K562 (cell line): Measurements from ENCODE around the gene FLRT1. TPM values are rescaled to one million over a fixed set of nuclear protein-coding genes. Genes with fewer than 3 reads are reported as not detected.

Source experiments
- ATAC-seq: fragments of 200-7000 bp; cut with Tn5 transposase; 3 replicates; pipeline ENCODE4 v1.9.1; 2020; ENCODE audit warnings: moderate library complexity
- BruUV-seq: library from RNA; stranded (reverse); fragments of 400-500 nt; replicated peaks from 2 replicates; lab custom pipeline; 2021; lab: Mats Ljungman, UMichigan
- CTCF ChIA-PET: fragments of 300-600 bp; formaldehyde crosslinking; extraction: SDS; loops from one replicate; lab custom pipeline; 2021; ENCODE audit warnings: low intra/inter-chr PET ratio; lab: Yijun Ruan, JAX
- POLR2A ChIA-PET: fragments of 300-600, 350-650 bp; sonication (Branson Sonifier 250); formaldehyde crosslinking; extraction: SDS; loops from one replicate; lab custom pipeline; 2021; ENCODE audit warnings: antibody characterized with exemption, inconsistent platforms; lab: Yijun Ruan, JAX
- DNase-seq, 4 experiments: peaks; one replicate each; pipeline versions ENCODE4 v3.0.0 to v3.0.0-alpha.2; 2011 to 2018; ENCODE audit warnings: low spot score in 3 of 4, mixed read lengths in 3 of 4; ENCODE audit errors: extremely low read depth in 1 of 4
- FAIRE-seq: peaks from 2 replicates; lab custom pipeline; 2011; peaks lifted over from hg19 to GRCh38; lab: Jason Lieb, UNC
- H2AFZ ChIP-seq: 2 replicates; pipeline ENCODE4 v1.6.0; 2011; ENCODE audit warnings: low read depth, low read length, control low read depth, inconsistent platforms
- H3K27ac ChIP-seq: fragments of 200-600 bp; 3 replicates; pipeline ENCODE4 v1.8.0; 2011; ENCODE audit warnings: low read depth, mild to moderate bottlenecking, control low read depth, inconsistent platforms, low read length, moderate library complexity, mixed read lengths; ENCODE audit errors: extremely low read depth
- H3K27me3 ChIP-seq, 2 experiments: fragments of 300-600 bp in 1 of 2; 2 replicates in 1 of 2; 3 replicates in 1 of 2; pipeline versions ENCODE4 v1.6.0 to v1.8.0; 2011; ENCODE audit warnings: inconsistent platforms in 2 of 2, low read length in 2 of 2, mild to moderate bottlenecking in 1 of 2, mixed read lengths in 1 of 2, moderate library complexity in 1 of 2; ENCODE audit not compliant: control insufficient read depth in 2 of 2, insufficient read depth in 2 of 2
- H3K36me3 ChIP-seq: fragments of 300-600 bp; 3 replicates; pipeline ENCODE4 v1.8.0; 2011; ENCODE audit warnings: mild to moderate bottlenecking, low read length, inconsistent platforms; ENCODE audit not compliant: control insufficient read depth, insufficient read depth
- H3K4me1 ChIP-seq, 2 experiments: fragments of 200-600 bp in 1 of 2; replicated peaks in 1 of 2; 2 replicates in 1 of 2; 3 replicates in 1 of 2; pipeline versions ENCODE4 v1.5.1 to v1.8.0; 2011; ENCODE audit warnings: inconsistent platforms in 2 of 2, low read length in 2 of 2, mild to moderate bottlenecking in 1 of 2, mixed read lengths in 1 of 2, moderate library complexity in 1 of 2; ENCODE audit not compliant: control insufficient read depth in 2 of 2, insufficient read depth in 2 of 2
- H3K4me2 ChIP-seq: 2 replicates; pipeline ENCODE4 v1.6.1; 2011; ENCODE audit warnings: low read length, control low read depth, inconsistent platforms, mixed read lengths; ENCODE audit not compliant: insufficient read depth
- H3K4me3 ChIP-seq: fragments of 200-600 bp; sonication (generic), shearing (Covaris generic); 2 replicates; pipeline ENCODE4 v1.5.1; 2016; ENCODE audit warnings: control low read depth, inconsistent platforms
- H3K79me2 ChIP-seq: fragments of 200-600 bp; 3 replicates; pipeline ENCODE4 v1.8.0; 2011; ENCODE audit warnings: low read length, inconsistent platforms; ENCODE audit not compliant: control insufficient read depth, insufficient read depth
- H3K9ac ChIP-seq, 2 experiments: 2 replicates each; pipeline versions ENCODE4 v1.6.0 to v1.6.1; 2011; ENCODE audit warnings: low read depth in 2 of 2, low read length in 2 of 2, control low read depth in 1 of 2, inconsistent platforms in 1 of 2, mild to moderate bottlenecking in 1 of 2, mixed read lengths in 1 of 2; ENCODE audit not compliant: insufficient read depth in 1 of 2
- H3K9me1 ChIP-seq: one replicate; pipeline ENCODE4 v1.6.0; 2011; ENCODE audit warnings: inconsistent platforms, mild to moderate bottlenecking, low read length, moderate library complexity; ENCODE audit not compliant: control insufficient read depth, insufficient read depth
- H3K9me3 ChIP-seq: replicated peaks from 2 replicates; pipeline ENCODE4 v1.5.1; 2011; ENCODE audit warnings: low read depth, low read length, inconsistent platforms; ENCODE audit not compliant: control insufficient read depth, insufficient read depth
- H4K20me1 ChIP-seq: replicated peaks from 2 replicates; pipeline ENCODE4 v1.6.1; 2011; ENCODE audit warnings: low read length, inconsistent platforms, mixed read lengths; ENCODE audit not compliant: control insufficient read depth, insufficient read depth
- CREM ChIP-seq: IDR thresholded peaks from 2 replicates; pipeline ENCODE4 v1.6.1; 2014; ENCODE audit warnings: antibody characterized with exemption, low read depth
- NCOA6 ChIP-seq: fragments of 450-650 bp; IDR thresholded peaks from 2 replicates; pipeline ENCODE4 v1.6.1; 2017; ENCODE audit warnings: mild to moderate bottlenecking
- NR2F6 ChIP-seq: fragments of 450-650 bp; formaldehyde crosslinking; IDR thresholded peaks from 2 replicates; pipeline ENCODE4 v1.4.0; 2020; ENCODE audit warnings: mild to moderate bottlenecking
- PHB ChIP-seq: fragments of 250-450 bp; sonication (Bioruptor Pico); IDR thresholded peaks from 2 replicates; pipeline ENCODE4 v1.5.0; 2021
- SMARCC2 ChIP-seq: fragments of 450-650 bp; IDR thresholded peaks from 2 replicates; pipeline ENCODE4 v1.6.1; 2017; ENCODE audit warnings: antibody characterized with exemption, moderate library complexity, mild to moderate bottlenecking, low read depth
- SRSF9 ChIP-seq: fragments of 200-400 bp; formaldehyde crosslinking; IDR thresholded peaks from 2 replicates; pipeline ENCODE4 v1.6.1; 2017; ENCODE audit warnings: low read depth, low read length, borderline replicate concordance
- TAF1 ChIP-seq: IDR thresholded peaks from 2 replicates; pipeline ENCODE4 v1.6.1; 2011; ENCODE audit warnings: mild to moderate bottlenecking, low read length, moderate library complexity; ENCODE audit not compliant: insufficient read depth, control insufficient read depth, severe bottlenecking; ENCODE audit errors: extremely low read depth
- TAF9B ChIP-seq: fragments of 450-650 bp; IDR thresholded peaks from 2 replicates; pipeline ENCODE4 v1.6.1; 2018; ENCODE audit warnings: mild to moderate bottlenecking; ENCODE audit not compliant: partially characterized antibody
- XRCC4 ChIP-seq: IDR thresholded peaks from one replicate; pipeline ENCODE4 v1.6.1; 2011; ENCODE audit not compliant: insufficient read depth, insufficient read length; ENCODE audit errors: extremely low read depth
- ZNF696 ChIP-seq: fragments of 250-450 bp; sonication (Bioruptor Pico); conservative IDR thresholded peaks from 2 replicates; pipeline ENCODE4 v1.4.0; 2020; ENCODE audit warnings: mild to moderate bottlenecking, moderate library complexity
- ZNF77 ChIP-seq: fragments of 250-450 bp; sonication (Bioruptor Pico); IDR thresholded peaks from 2 replicates; pipeline ENCODE4 v1.5.0; 2020
- WGBS: fragments of 100-300 bp; shearing (Covaris generic); methylation state at CpG from one replicate; pipeline ENCODE4 v1.1.6; 2016; ENCODE audit warnings: low coverage, mixed read lengths; ENCODE audit not compliant: insufficient coverage; ENCODE audit errors: missing lambda C conversion rate; 5-methylcytosine and 5-hydroxymethylcytosine counted together
- in situ Hi-C: fragments of 300-500 bp; cut with MboI; formaldehyde crosslinking; loops from 4 replicates; pipeline ENCODE4 v1.15.0; 2018; ENCODE audit warnings: inconsistent platforms, mixed read lengths
- intact Hi-C: fragments of 100-400 bp; cut with micrococcal nuclease; formaldehyde crosslinking; loops from 2 replicates; pipeline ENCODE4 v1.14.2; 2022
- polyA plus RNA-seq, 8 experiments: library from polyadenylated mRNA; depleted of rRNA in 4 of 8; stranded (reverse) in 5 of 8; unstranded in 3 of 8; fragments of >200 nt; fragmentation: Nextera tagmentation in 2 of 8; fragmentation: Illumina TruSeq in 1 of 8; extraction: Ambion mirVana in 2 of 8; extraction: Trizol in 1 of 8; gene quantifications; 2 replicates each; pipeline versions ENCODE4 v1.2.1 to v1.2.3, GENCODE V29; 2011 to 2014; ENCODE audit warnings: inconsistent platforms in 1 of 8, missing spikeins in 1 of 8
- total RNA-seq, 7 experiments: library from RNA; depleted of rRNA in 6 of 7; stranded (reverse); fragments of >200 nt in 6 of 7; fragmentation: Illumina TruSeq in 2 of 7; extraction: Trizol in 2 of 7; gene quantifications; 2 replicates each; pipeline versions ENCODE4 v1.2.1 to v1.2.3, GENCODE V29; 2011 to 2021; ENCODE audit warnings: low replicate concordance in 1 of 7
- TF ChIP-seq, protein P1 (sequence below): sonication (generic); formaldehyde crosslinking; IDR thresholded peaks from 2 replicates; pipeline ENCODE4 v1.8.1; 2023; ENCODE audit warnings: mild to moderate bottlenecking, missing genetic modification reagents
- TF ChIP-seq, protein P2 (sequence below): fragments of 250-450 bp; sonication (Bioruptor Pico); IDR thresholded peaks from 2 replicates; pipeline ENCODE4 v1.4.0; 2020; ENCODE audit warnings: borderline replicate concordance
- TF ChIP-seq, protein P3 (sequence below): fragments of 450-650 bp; conservative IDR thresholded peaks from 2 replicates; pipeline ENCODE4 v1.6.1; 2016; ENCODE audit warnings: missing genetic modification characterization, low read depth, mild to moderate bottlenecking, missing compliant biosample characterization, moderate library complexity
- TF ChIP-seq, protein P4 (sequence below): sonication (generic); formaldehyde crosslinking; IDR thresholded peaks from 2 replicates; pipeline ENCODE4 v1.5.0; 2020; ENCODE audit warnings: missing genetic modification reagents

FLRT1 gene
- total and polyA plus RNA-seq, 9 of the 15 experiments (the other 6 are each of a cell fraction or from before 2014, with no cell fraction given), result not detected

DNA sequence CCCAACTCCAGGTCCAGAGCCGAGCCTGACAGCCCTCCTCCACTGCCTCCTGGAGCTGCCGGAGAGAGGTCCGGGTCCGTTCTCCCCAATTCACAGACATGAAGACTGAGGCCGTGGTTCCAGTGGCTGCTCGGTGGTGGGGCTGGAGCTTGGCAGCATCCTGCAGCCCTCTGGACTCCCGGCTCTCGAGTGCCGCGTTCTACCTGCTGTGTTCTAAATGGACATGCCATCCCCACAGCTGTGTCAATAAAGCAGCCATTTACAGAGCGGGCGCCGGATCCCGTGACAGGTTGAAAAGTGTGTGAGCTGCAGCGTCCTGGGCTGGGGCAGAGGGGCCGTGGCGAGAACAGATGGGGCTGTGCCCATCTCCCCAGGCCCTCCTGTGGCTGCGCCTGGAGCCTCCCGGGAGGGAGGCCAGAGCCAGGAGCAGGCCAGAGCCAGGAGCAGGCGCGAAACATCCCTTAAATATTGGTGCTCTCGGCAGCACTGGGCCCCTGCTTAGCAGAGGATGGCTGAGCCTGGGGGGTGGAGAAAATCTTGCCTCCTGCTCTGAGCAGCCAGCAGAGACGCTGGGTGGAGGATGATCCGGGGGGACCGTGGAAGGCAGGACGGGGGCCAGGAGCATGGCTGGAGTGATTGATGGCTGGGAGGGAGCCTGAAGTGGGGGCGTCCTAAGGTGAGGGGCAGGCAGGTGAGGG, 46.2 kb downstream of the FLRT1 start (continued):
- TF ChIP-seq ZNF696 (CRISPR knock-in tag) (no peak), NCOA6 (no peak), TAF1 (no peak), ZNF77 (CRISPR knock-in tag) (no peak), PHB (CRISPR knock-in tag) (no peak), CREM (no peak)
- TF ChIP-seq, protein P1, sequence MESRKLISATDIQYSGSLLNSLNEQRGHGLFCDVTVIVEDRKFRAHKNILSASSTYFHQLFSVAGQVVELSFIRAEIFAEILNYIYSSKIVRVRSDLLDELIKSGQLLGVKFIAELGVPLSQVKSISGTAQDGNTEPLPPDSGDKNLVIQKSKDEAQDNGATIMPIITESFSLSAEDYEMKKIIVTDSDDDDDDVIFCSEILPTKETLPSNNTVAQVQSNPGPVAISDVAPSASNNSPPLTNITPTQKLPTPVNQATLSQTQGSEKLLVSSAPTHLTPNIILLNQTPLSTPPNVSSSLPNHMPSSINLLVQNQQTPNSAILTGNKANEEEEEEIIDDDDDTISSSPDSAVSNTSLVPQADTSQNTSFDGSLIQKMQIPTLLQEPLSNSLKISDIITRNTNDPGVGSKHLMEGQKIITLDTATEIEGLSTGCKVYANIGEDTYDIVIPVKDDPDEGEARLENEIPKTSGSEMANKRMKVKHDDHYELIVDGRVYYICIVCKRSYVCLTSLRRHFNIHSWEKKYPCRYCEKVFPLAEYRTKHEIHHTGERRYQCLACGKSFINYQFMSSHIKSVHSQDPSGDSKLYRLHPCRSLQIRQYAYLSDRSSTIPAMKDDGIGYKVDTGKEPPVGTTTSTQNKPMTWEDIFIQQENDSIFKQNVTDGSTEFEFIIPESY (CRISPR knock-in tag), result peak; percentile 81
- TF ChIP-seq, all 486 proteins: peak for 7

DNA sequence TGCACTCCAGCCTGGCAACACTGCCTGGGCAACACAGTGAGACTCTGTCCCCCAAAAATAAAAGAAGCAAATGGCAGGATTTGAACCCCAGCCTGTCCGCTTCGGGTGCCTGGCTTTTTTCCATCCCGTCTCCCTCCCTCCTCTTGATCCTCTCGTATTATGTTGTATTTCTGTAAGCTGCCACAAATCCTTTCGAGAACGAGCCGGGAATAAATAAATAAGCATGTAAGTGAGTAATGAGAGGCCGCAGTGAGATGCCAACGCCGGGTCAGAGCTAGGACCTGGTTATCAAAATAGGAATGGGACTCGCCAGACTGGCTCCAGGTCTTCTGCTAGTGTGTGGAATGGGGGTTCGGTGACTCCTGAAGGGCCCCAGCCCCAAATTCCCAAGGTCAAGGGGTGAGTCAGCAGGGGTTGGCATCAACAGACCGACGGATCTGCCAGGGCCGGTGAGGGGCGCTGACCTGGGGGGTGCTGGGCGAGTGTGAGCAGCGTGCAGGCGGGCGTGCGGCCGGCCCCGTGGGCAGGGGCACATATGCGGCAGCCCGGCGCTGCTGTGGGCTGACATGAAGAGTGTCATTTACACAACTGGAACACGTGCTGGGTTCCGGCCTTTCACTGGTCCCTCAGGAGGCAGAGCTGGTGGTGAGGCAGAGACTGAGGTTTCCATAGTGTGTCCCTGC, 47.8 kb downstream of the FLRT1 start:
- Histone ChIP-seq H3K9me3 (no peaks in the 10 kb centered on the region), H3K27me3 (no peaks in the 10 kb centered on the region), H3K4me1 (peaks cover 0 to 54% of the 10 kb centered on the region in 2 experiments; a peak in 2 of 5 replicates), H3K36me3 (no peaks in the 10 kb centered on the region), H3K9ac (peak overlapping the region in 1 of 2 experiments; percentile 41; a peak in 1 of 4 replicates), H4K20me1 (peaks cover 41% of the 10 kb centered on the region), H3K4me3 (no peak overlapping the region), H3K4me2 (no peak overlapping the region), H2AFZ (no peak overlapping the region), H3K9me1 (no peaks in the 10 kb centered on the region), H3K79me2 (no peaks in the 10 kb centered on the region), H3K27ac (no peak overlapping the region)
- BruUV-seq, result no TSS peak
- ChIA-PET CTCF (no interaction called here), POLR2A (interaction anchor here (1.0 kb wide), 1 partner anchor 99 kb away, joined by 3 read pairs; no protein-coding TSS in a partner anchor)
- FAIRE-seq, result no peak
- intact Hi-C loops, result no loop called here
- WGBS, result 76% methylated on average over 22 of the region's 28 CpGs
- ATAC-seq, result no peak
- in situ Hi-C loops, result no loop called here
- no peak for DNase-seq
- no peak for TF ChIP-seq TAF9B
- TF ChIP-seq, protein P2, sequence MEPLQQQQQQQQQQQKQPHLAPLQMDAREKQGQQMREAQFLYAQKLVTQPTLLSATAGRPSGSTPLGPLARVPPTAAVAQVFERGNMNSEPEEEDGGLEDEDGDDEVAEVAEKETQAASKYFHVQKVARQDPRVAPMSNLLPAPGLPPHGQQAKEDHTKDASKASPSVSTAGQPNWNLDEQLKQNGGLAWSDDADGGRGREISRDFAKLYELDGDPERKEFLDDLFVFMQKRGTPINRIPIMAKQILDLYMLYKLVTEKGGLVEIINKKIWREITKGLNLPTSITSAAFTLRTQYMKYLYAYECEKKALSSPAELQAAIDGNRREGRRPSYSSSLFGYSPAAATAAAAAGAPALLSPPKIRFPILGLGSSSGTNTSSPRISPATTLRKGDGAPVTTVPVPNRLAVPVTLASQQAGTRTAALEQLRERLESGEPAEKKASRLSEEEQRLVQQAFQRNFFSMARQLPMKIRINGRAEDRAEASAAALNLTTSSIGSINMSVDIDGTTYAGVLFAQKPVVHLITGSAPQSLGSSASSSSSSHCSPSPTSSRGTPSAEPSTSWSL (CRISPR knock-in tag), result no peak
- no peak for TF ChIP-seq SRSF9
- no peak for TF ChIP-seq XRCC4
- TF ChIP-seq NR2F6 (CRISPR knock-in tag), result no peak
- TF ChIP-seq, protein P3, sequence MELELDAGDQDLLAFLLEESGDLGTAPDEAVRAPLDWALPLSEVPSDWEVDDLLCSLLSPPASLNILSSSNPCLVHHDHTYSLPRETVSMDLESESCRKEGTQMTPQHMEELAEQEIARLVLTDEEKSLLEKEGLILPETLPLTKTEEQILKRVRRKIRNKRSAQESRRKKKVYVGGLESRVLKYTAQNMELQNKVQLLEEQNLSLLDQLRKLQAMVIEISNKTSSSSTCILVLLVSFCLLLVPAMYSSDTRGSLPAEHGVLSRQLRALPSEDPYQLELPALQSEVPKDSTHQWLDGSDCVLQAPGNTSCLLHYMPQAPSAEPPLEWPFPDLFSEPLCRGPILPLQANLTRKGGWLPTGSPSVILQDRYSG (tag), result no peak
- TF ChIP-seq, protein P4, sequence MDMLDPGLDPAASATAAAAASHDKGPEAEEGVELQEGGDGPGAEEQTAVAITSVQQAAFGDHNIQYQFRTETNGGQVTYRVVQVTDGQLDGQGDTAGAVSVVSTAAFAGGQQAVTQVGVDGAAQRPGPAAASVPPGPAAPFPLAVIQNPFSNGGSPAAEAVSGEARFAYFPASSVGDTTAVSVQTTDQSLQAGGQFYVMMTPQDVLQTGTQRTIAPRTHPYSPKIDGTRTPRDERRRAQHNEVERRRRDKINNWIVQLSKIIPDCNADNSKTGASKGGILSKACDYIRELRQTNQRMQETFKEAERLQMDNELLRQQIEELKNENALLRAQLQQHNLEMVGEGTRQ (CRISPR knock-in tag), result no peak
- no peak for TF ChIP-seq SMARCC2
